Measurements from ENCODE around the gene TNRC6C. TPM values are rescaled to one million over a fixed set of nuclear protein-coding genes. Genes with fewer than 3 reads are reported as not detected.
A peak's percentile ranks its signal among the peaks of the same experiment; 100 is the strongest.

Gene TNRC6C
- total and polyA plus RNA-seq, 2 of the 13 experiments (the other 11 are each of a cell fraction or from before 2014, with no cell fraction given) = 0.66 to 4.9 TPM

- TF ChIP-seq PHF8 (CRISPR knock-in tag; IDR thresholded peaks at IDR 0.05) (peak; percentile 4; the same call in 1 of the 2 replicates), ZGPAT (CRISPR knock-in tag; IDR thresholded peaks at IDR 0.05) (no peak; the same call in 1 of the 2 replicates), ZNF619 (CRISPR knock-in tag; IDR thresholded peaks at IDR 0.05) (no peak), ZNF567 (CRISPR knock-in tag; IDR thresholded peaks at IDR 0.05; ENCODE audit: borderline replicate concordance) (no peak), HNF1A (IDR thresholded peaks at IDR 0.05; ENCODE audit: low read depth) (no peak), HNF1A (CRISPR knock-in tag; IDR thresholded peaks at IDR 0.05; ENCODE audit: borderline replicate concordance) (0 out of 2 replicates have a peak, but pooled peaks have one; percentile 18), ZNF430 (CRISPR knock-in tag; IDR thresholded peaks at IDR 0.05) (no peak), LCORL (IDR thresholded peaks at IDR 0.05) (no peak), LCORL (CRISPR knock-in tag; IDR thresholded peaks at IDR 0.05) (peak; percentile 67), ZNF770 (CRISPR knock-in tag; IDR thresholded peaks at IDR 0.05) (no peak), CHD4 (IDR thresholded peaks at IDR 0.05; ENCODE audit: borderline replicate concordance, low read length) (no peak), ZNF850 (CRISPR knock-in tag; conservative IDR thresholded peaks at IDR 0.05) (no peak), FOXP1 (IDR thresholded peaks at IDR 0.05) (no peak), FOXP1 (CRISPR knock-in tag; IDR thresholded peaks at IDR 0.05) (no peak)
- TF ChIP-seq, protein P1, sequence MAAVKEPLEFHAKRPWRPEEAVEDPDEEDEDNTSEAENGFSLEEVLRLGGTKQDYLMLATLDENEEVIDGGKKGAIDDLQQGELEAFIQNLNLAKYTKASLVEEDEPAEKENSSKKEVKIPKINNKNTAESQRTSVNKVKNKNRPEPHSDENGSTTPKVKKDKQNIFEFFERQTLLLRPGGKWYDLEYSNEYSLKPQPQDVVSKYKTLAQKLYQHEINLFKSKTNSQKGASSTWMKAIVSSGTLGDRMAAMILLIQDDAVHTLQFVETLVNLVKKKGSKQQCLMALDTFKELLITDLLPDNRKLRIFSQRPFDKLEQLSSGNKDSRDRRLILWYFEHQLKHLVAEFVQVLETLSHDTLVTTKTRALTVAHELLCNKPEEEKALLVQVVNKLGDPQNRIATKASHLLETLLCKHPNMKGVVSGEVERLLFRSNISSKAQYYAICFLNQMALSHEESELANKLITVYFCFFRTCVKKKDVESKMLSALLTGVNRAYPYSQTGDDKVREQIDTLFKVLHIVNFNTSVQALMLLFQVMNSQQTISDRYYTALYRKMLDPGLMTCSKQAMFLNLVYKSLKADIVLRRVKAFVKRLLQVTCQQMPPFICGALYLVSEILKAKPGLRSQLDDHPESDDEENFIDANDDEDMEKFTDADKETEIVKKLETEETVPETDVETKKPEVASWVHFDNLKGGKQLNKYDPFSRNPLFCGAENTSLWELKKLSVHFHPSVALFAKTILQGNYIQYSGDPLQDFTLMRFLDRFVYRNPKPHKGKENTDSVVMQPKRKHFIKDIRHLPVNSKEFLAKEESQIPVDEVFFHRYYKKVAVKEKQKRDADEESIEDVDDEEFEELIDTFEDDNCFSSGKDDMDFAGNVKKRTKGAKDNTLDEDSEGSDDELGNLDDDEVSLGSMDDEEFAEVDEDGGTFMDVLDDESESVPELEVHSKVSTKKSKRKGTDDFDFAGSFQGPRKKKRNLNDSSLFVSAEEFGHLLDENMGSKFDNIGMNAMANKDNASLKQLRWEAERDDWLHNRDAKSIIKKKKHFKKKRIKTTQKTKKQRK (IDR thresholded peaks at IDR 0.05; ENCODE audit: low read length) = no peak
- TF ChIP-seq, protein P2, sequence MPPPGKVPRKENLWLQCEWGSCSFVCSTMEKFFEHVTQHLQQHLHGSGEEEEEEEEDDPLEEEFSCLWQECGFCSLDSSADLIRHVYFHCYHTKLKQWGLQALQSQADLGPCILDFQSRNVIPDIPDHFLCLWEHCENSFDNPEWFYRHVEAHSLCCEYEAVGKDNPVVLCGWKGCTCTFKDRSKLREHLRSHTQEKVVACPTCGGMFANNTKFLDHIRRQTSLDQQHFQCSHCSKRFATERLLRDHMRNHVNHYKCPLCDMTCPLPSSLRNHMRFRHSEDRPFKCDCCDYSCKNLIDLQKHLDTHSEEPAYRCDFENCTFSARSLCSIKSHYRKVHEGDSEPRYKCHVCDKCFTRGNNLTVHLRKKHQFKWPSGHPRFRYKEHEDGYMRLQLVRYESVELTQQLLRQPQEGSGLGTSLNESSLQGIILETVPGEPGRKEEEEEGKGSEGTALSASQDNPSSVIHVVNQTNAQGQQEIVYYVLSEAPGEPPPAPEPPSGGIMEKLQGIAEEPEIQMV (CRISPR knock-in tag; IDR thresholded peaks at IDR 0.05; ENCODE audit: low read depth) = 0 out of 2 replicates have a peak, but pooled peaks have one; percentile 20
Measured at GRCh38 chr17:78117027-78117981, 158.8 kb downstream of the TNRC6C start (continued).
